ENCODE data around the gene CEBPA.
"Not testable (repeated sequence)": the region's sequence is repeated elsewhere in the genome, so short reads cannot be mapped to it uniquely, and the experiment has no call there.

Gene CEBPA

GRCh38 chr19:33300009-33300893 lies 2.1 kb downstream of the CEBPA start:
- DNase-seq (ENCODE audit: low spot score): no peak

DNA sequence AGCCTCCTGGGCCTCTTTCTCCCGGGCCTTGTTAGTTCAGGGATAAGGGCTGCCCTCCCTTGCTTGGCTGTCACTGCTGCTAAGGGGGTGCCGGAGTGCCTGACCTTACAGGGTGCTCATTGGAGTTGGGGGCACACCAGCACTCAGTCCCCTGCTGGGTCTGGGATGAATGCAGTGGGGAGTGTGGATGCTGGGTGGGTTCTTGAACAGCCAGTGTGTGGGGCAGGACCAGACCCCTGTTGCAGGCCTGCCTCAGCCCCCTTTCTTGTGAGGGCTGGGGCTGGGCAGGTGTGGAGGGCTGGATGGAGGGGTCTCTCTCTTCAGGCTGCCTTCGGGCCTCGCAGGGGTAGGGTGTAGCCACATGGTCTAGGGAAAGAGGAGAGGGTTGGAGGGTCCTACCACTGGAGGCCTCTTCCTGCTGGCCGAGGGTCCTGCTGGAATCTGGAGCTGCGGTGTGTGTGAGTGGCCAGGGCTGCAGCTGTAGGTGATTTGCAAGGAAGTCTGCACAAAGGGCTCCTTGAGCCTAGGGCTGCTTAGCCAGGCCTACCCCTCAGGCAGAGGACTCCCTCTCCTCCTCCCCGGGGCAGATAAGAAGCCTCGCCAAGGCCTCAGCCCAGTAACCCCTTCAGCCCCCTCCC lies 3.2 kb downstream of the CEBPA start:
- no peak for DNase-seq (ENCODE audit: low spot score)

GRCh38 chr19:33298146-33298911 lies 4.0 kb downstream of the CEBPA start:
- DNase-seq (ENCODE audit: low spot score): no peak

DNA sequence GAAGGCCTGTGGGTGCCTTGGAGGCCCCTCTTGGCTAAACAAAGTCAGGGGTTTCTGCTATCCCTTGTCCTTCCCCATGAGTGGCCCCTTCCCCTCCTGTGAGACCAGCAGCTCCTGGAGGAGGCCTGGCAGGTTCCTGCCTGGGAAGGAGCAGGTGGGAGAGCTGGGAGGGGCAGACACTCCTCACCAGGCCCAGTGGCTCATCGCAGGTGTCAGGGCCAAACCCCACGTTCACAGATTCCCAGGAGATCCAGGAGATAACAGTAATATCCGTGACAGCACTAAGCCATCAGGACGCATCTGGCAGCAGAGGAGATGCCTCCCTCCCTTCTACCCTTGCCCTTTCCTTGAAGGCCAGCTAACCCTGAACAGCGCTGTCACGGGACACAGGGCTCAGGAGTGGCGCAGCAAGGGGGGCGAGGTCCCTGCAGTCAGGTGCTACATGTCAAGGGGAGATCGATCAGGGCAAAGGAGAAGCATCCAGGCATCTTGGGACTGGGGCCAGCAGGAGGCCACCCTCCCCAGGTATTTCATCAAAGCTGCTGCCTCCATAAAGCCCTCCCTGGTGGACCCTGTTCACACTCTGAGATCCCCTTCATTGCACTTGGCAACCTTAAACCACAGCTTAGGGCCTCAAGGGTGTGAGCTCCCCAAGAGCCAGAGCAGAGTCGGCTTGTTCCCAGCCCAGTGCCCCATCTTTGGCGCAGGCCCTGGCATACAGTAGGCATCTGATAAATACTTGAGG lies 4.8 kb downstream of the CEBPA start:
- no peak for DNase-seq (ENCODE audit: low spot score)

GRCh38 chr19:33296488-33296971 lies 5.8 kb downstream of the CEBPA start:
- no peak for DNase-seq (ENCODE audit: low spot score)

DNA sequence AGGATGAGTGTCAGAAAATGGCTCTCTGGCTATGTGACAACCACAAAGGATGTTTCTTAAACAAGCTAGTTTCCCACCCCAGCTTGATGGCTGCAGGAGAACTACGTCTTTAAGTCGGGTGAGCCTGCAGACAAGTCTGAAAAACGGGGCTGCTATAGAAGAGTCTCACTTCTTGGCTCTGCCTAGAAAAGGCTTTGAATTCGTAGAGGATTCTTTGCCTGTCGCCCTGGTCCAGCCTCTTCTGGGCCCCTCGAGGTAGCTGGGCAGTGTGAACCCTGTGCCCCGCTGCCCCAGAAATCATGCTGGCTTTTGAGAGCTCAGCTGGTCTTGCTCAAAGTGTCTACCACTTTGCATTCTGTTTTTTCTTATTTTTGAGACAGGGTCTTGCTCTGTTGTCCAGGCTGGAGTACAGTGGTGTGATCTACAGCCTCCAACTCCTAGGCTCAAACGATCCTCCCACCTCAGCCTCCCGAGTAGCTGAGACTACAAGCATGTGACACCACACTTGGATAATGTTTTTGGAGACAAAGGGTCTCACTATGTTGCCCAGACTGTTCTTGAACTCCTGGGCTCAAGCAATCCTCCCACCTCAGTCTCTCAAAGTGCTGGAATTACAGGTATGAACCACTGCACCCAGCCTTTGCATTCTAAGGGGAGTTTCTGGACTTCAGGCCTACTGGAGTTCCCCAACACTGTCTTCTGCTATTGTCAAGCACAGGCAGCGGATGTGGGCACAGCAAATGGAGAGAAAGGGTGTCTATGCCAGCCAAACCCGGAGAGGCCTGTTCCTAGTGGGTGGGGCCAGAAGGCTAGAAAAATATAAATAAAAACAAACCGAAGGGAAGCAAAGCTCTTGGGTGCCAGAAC lies 6.5 kb downstream of the CEBPA start:
- no peak for DNase-seq (ENCODE audit: low spot score)

GRCh38 chr19:33295046-33295445 lies 7.3 kb downstream of the CEBPA start:
- not testable (repeated sequence) for DNase-seq (ENCODE audit: low spot score)

DNA sequence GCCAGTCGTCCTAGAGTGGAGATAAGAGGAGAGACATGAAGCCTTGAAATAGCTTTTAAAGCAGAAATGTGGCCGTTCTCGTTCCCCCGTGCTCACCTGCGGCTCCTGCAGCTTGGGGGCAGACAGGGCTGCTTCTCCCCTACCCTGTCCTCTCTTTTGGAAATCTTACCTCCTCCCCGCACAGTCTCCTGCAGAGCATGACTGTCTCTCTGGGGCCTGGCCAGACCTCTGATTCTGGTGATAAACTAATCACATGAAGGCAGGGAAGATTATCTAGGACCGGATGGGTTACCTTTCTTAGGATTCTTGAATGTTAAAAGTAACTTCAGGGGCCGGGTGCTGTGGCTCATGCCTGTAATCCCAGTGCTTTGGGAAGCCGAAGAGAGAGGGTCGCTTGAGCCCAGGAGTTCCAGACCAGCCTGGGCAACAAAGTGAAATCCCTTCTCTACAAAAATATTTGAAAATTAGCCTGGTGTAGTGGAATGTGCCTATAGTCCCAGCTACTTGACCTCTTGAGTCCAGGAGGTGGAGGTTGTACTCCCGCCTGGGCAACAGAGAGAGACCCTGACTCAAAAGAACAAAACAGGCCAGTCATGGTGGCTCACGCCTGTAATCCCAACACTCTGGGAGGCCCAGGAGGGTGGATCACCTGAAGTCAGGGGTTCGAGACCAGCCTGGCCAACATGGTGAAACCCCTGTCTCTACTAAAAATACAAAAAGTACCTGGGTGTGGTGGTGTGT lies 8.1 kb downstream of the CEBPA start:
- no peak for DNase-seq (ENCODE audit: low spot score)

GRCh38 chr19:33293255-33294057 lies 8.9 kb downstream of the CEBPA start:
- DNase-seq (ENCODE audit: low spot score): peak; percentile 86

- DNase-seq (ENCODE audit: low spot score): peak; percentile 43
Observed at GRCh38 chr19:33292595-33293254, 9.6 kb downstream of the CEBPA start.

GRCh38 chr19:33291623-33292534 lies 10.5 kb downstream of the CEBPA start:
- no peak for DNase-seq (ENCODE audit: low spot score)

DNA sequence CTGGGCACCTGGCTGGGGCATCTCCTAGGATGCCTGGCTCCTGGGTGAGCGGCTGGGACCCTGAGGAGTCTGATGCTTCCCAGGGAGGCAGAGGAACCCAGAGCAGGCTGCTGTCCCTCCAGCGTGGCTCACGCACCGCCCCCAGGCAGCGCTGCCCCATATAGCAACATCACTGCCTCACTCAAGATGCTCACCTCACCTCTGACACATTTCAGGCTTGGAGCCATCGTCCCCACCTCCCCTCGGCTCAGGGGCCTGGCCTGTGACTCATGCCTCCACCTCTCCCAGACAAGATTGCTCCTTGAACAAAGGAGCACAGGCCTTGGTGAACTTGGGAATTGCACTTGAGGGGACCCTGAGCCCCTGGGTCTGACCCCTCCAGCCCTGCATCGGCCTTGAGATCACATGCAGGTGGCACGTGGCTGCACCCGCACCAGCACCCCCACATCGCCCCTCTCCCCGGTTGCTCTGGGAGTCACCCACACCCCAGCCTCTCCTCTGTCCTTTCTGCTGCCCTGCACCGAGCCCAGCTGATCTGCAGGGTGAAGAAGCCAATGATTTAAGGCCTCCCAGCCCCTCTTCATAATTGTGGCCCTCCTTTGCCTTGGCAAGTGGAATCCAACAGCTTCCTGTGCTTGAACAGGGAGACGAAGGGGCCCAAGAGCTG lies 11.2 kb downstream of the CEBPA start:
- no peak for DNase-seq (ENCODE audit: low spot score)

DNA sequence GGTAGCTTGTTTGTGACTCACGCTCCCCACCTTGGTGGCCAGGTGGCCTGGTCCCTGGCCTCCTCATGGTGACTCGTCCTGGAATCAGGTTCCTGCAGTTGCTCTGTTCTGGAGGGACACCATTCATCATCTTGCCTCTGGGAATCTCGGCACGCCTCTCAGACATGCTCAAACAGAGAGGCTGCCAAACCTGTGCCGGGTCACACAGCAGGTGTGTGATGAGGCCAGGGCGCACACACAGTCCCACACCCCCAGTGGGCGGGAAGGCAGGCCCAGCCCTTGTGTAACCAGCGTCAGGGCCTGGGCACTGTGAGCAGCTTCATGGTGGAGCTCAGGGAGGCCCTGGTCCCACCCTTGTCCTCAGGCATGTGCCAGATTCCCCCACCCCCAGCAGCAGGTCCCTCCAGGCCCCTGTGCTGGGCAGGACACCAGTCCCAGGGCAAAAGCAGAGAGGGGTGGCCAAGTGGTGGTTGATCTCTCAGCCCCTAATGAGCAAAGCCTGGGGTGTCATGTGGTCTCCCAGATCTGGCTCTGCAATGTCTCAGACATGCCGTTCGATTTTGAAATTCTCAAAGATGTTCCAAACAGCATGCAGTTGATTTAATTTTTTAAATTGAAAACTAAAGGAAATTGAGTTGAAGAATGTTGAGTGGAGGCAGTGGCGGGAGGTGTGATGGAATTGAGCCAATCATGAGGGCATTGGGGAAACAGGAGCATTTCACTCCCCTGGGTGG lies 12.1 kb downstream of the CEBPA start:
- DNase-seq (ENCODE audit: low spot score): no peak

DNA sequence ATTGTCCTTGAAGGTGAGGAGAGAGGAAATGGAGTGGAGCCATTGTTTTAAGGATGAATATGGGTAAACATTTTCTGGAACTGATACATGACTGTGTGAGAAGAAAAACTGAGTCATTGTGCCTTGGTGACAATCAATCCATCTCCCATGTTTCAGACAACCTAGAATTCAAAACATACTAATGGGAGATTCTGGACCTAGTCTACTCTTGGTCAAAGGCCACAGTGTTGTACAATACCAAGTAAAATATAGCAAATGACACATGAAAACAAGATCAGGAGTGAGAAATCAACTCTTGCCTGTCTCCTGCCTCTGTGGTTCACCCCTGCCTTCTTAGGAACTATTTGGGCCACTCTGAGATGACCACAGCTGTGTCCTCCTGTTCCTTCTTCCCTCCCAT lies 13.1 kb downstream of the CEBPA start:
- no peak for DNase-seq (ENCODE audit: low spot score)

- no peak for DNase-seq (ENCODE audit: low spot score)
Observed at GRCh38 chr19:33288666-33289065, 13.7 kb downstream of the CEBPA start.

DNA sequence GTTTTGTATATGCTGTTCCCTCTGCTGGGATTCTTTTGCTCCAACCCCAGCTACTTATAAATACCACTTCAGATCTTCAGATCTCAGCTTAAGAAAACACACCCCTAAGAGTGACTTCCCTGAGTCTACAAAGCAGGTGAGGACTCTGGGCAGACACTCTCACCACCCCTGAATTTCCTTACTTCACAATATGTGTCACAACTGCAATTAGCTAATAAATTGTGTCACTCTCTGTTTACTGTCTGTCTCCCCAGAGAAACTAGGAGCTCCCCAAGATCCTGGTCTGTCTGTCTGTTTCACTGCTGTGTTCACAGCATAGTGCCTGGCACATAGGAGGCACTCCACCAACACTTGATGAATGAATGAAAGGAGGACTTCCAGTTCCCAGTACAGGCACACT lies 14.4 kb downstream of the CEBPA start:
- DNase-seq (ENCODE audit: low spot score): no peak

Data from AG20443 (cell line).